NCI-H146 treated with DMSO at 0.1 percent for 48 hours (cell line): ENCODE measurements around the gene GPR25.
"Not testable (repeated sequence)": the region's sequence is repeated elsewhere in the genome, so short reads cannot be mapped to it uniquely, and the experiment has no call there.

ENCODE experiments used
- DNase-seq: peaks from one replicate; lab custom pipeline; 2025; ENCODE audit not compliant: unreplicated experiment; lab: John Stamatoyannopoulos, UW

GPR25 gene

DNA sequence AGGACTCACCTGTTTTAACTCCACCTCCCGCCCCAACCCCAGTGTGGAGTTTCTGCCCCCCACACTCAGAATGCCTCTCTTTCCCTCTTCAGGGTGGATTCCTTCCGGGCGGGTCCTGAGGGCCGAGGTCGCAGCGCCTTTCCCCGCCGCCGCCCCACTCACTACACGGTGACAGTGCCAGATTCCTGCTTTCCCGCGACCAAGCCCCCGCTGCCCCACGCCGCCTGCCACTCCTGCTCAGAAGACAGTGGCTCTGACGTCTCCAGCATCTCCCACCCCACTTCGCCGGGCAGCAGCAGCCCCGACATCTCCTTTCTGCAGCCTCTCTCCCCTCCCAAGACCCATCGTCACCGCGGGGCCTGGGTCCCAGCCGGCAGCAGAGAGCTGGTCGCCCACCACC is 38.6 kb downstream of the GPR25 start:
- no peak for DNase-seq

DNA sequence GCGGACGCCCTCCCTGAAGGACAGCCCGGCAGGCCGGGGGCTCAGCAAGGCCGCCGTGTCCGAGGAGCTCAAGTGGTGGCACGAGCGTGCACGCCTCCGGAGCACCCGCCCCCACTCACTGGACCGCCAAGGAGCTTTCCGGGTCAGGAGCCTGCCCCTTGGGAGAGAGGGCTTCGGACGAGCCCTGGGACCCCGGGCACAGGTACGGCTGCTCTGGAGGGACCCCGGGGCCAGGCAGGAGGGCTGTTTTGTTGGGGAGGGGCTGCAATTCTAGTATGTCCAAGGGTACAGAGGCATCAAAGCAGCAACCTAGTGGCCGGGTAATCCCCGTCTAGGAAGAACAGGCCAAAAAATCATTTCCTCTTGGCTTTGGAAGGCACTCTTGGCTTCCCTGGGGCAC is 39.2 kb downstream of the GPR25 start:
- not testable (repeated sequence) for DNase-seq

DNA sequence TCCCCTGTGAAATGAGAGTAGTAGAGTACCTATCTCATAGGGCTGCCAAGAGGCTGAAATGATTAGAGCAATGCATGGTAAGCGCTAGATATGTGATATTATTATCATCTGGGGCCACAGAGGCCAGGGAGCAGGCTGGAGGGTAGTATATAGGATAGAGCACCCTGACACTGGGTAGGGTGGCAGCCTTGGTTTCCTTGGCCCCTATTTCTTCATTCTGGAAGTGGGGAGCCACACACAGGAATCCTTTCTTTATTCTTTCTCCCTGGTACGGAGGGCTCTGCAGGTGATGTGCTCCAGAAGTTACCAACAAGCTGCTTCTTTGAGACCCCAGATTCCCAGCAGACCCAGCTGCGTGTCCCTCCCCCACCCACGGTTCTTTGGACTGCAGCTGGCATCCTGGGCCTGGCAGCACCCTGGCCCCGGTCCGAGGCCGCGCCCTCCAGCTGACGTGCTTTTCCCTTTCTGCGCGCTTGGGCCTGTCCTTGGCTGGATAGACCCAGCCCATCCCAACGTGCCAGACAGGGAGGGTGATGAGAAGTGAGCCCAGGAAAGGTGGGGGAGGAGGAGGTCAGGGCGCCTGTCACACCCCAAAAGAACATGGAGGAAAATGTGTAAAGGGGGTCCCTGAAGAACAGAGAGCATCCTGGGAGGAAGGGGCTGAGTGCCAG is 40.1 kb downstream of the GPR25 start:
- DNase-seq: no peak

DNA sequence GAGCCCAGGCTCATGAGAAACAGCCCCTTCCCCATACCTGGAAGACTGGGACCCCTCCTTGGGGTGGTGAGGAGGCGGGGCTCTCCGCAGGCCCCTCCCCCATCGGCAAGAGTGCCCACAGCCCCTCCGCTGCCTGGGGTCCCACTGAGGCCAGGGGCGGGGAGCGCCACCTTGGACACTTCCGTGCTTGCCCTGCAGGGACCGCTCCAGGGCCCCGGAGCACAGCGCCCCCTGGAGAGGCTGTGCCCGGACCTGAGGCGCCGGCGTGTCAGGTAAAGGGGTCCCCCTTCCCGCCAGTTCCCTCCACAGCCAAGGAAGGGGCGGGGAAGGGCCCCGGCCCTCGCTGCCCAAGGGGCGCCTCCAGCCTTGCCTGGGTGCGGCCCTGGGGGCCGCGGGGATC is 43.4 kb downstream of the GPR25 start:
- DNase-seq: no peak

DNA sequence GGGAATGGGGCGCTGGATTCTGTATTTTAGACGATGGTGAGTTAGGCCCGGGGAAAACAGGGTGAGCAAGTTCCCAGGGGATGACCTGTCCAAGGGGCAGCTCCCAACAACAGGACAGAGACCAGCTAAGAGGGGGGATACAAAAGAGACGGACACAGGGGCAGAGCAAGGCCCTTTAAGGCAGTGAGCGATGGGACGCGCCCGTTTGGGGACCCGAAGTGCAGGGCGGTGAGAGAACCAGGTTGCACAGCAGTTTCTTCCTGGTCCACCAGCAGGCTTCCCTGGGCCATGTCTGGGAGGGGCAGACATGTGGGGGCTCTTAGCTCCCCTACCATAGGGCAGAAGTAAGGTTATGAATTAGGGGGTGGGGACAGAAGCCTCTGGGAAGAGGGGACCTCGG is 43.9 kb downstream of the GPR25 start:
- no peak for DNase-seq

DNA sequence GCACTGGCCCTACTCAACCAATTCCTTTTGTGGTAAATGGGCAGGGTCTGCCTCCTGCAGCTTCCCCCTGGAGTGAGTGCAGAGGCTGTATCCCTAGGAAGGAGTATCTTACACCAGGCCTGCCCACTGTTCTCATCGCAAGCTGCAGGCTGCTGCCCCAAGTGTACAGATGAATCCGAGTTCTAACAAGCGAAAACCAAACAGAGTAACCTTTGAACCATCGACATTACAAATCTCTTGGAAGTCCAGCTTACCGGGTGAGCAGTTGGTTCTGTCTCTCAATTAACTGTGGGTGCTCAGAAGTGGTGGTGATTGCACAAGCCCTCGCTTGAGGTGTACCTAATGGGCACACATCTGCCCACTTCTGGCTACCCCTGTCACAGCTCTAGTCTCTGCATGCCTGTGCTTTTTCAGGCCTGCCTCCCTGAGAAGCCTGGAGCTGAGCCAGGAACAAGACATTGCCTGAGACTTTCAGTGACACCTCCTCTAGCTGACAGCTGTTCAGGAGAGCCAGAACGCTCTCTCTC is 44.6 kb downstream of the GPR25 start:
- no peak for DNase-seq

- DNase-seq: no peak
Measured at GRCh38 chr1:200918006-200918405, 45.2 kb downstream of the GPR25 start.

DNA sequence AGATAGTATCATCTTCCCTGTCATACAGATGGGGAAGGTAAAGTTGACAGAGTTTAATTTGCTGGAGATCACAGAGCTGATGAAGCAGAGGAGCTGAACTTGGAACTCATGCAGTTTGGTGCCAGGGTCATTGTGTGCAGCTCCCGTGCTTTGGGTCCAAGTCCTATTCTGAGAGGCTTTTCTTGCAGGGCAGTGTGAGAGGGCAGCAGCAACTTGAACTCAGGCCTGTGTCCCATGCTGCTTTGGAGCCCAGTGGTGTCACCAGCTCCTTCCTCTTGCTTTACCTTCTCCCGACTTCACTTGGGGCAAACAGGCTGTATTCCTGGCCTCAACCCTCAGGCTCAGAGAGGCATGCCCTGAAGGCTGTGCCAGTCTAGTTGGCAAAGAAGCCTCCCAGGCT is 46.6 kb downstream of the GPR25 start:
- DNase-seq: no peak

GRCh38 chr1:200921571-200922110 is 48.9 kb downstream of the GPR25 start:
- no peak for DNase-seq

DNA sequence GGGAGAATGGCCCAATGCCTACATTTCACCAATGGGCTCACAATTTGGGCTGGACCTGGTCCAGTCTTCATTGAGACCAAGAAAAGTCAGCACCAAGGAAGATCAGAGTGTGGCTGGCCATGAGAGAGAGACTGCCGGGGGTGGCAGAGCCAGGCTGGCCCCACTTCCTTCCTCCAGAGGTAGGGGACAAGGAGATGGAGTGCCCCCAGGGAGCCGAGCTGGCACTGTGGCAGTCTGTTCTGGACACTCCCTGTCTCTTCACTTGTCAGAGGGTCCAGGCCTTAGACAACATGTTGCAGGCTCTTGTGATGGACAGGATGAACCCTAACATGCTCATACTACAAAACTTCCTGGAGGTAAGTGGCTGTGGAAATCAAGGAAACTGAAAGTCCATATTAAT is 49.6 kb downstream of the GPR25 start:
- no peak for DNase-seq

GRCh38 chr1:200923601-200924000 is 50.8 kb downstream of the GPR25 start:
- no peak for DNase-seq
